Astrocyte of the cerebellum (primary cell): Measurements from ENCODE around the gene PMPCA.

Source experiments
- DNase-seq: peaks from one replicate; pipeline ENCODE4 v3.0.0-alpha.2; 2011; ENCODE audit warnings: low read depth
- H3K4me3 ChIP-seq: 2 replicates; pipeline ENCODE4 v1.5.1; 2011; ENCODE audit warnings: mild to moderate bottlenecking, low read depth, low read length, moderate library complexity
- in situ Hi-C: cut with HindIII; loops from 2 replicates; pipeline ENCODE4 v1.10.0; 2017; ENCODE audit warnings: low sequenced_read_pairs
- TF ChIP-seq, protein P1 (sequence below): IDR thresholded peaks from 2 replicates; pipeline ENCODE4 v1.5.1; 2012; ENCODE audit warnings: low read length, low read depth, moderate library complexity, mild to moderate bottlenecking; ENCODE audit errors: missing control alignments

The PMPCA gene

GRCh38 chr9:136429683-136430491 lies 19.4 kb downstream of the PMPCA start:
- no peak for DNase-seq
- in situ Hi-C loops = no loop called here
- H3K4me3 ChIP-seq = no peak overlapping the region
- TF ChIP-seq, protein P1, sequence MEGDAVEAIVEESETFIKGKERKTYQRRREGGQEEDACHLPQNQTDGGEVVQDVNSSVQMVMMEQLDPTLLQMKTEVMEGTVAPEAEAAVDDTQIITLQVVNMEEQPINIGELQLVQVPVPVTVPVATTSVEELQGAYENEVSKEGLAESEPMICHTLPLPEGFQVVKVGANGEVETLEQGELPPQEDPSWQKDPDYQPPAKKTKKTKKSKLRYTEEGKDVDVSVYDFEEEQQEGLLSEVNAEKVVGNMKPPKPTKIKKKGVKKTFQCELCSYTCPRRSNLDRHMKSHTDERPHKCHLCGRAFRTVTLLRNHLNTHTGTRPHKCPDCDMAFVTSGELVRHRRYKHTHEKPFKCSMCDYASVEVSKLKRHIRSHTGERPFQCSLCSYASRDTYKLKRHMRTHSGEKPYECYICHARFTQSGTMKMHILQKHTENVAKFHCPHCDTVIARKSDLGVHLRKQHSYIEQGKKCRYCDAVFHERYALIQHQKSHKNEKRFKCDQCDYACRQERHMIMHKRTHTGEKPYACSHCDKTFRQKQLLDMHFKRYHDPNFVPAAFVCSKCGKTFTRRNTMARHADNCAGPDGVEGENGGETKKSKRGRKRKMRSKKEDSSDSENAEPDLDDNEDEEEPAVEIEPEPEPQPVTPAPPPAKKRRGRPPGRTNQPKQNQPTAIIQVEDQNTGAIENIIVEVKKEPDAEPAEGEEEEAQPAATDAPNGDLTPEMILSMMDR = no peak

DNA sequence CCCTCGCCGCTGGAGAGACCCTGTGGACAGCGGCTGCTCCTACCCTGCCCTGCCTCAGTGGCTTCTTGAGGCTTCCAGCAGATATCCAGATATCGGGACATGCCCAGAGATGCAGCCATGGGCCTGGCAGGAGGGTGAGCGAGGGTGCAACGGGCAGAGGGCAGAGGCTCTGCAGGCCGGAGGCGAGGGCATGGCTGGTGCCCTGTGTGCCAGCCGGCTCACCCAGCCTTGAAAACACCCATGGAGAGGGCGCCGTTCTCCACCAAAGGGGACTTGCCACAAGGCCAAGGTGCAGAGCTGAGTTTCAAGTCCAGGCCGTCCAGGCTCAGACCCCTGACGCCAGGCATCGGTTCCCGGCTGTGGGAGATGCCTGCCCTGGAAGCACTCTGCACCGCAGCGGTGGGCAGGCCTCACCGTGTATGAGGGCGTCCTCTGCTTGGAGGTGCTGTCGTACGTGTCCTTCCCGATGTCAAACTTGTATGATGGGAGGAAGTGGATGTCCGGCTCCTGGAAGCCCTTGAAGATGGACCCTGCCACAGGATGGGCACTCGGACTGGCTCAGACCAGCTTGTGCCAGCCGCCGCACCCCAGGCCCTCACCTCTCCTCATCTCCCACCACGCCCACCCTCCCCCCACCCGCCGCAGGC lies 20.3 kb downstream of the PMPCA start:
- H3K4me3 ChIP-seq = no peak overlapping the region
- DNase-seq = no peak
- TF ChIP-seq, protein P1 = no peak
- in situ Hi-C loops = no loop called here

GRCh38 chr9:136431782-136432350 lies 21.4 kb downstream of the PMPCA start:
- no peak for DNase-seq
- no peak overlapping the region for H3K4me3 ChIP-seq
- in situ Hi-C loops = no loop called here
- TF ChIP-seq, protein P1 = no peak

- no peak for DNase-seq
- TF ChIP-seq, protein P1 = no peak
- no peak overlapping the region for H3K4me3 ChIP-seq
- in situ Hi-C loops = no loop called here
Observed at GRCh38 chr9:136432591-136432990, 22.1 kb downstream of the PMPCA start.

DNA sequence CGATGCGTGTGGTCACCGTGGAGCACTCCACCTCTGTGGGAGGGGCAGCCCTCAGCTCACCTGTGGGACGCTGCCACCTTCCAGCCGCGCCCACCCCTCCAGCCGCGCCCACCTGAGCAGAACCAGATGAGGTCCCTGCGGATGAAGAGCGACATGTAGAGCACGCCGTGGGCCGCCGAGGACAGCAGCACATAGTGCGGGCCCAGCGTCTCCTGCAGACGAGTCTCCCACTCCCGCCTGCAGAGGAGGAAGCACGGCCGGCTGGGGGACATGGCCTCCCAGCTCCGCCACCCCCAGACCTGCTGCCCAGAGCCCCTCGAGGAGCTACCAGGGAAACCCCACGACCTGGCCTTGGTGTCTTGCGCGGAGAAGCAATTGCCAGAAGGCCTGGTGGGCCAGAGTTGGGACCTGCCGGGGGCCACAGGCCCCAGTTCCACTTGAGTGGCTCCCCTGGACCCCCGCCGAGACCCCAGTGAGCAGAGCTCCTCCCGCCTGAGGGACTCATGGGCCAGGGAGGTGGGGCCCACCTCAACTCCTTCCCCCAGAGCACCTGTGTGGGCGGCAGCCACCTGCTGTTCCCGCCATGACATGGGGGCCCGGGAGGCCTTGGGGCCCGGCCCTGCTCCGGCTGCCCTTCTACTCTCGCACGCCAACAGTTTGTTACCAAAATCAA lies 22.7 kb downstream of the PMPCA start:
- no peak for DNase-seq
- no peak overlapping the region for H3K4me3 ChIP-seq
- TF ChIP-seq, protein P1 = no peak
- in situ Hi-C loops = no loop called here

DNA sequence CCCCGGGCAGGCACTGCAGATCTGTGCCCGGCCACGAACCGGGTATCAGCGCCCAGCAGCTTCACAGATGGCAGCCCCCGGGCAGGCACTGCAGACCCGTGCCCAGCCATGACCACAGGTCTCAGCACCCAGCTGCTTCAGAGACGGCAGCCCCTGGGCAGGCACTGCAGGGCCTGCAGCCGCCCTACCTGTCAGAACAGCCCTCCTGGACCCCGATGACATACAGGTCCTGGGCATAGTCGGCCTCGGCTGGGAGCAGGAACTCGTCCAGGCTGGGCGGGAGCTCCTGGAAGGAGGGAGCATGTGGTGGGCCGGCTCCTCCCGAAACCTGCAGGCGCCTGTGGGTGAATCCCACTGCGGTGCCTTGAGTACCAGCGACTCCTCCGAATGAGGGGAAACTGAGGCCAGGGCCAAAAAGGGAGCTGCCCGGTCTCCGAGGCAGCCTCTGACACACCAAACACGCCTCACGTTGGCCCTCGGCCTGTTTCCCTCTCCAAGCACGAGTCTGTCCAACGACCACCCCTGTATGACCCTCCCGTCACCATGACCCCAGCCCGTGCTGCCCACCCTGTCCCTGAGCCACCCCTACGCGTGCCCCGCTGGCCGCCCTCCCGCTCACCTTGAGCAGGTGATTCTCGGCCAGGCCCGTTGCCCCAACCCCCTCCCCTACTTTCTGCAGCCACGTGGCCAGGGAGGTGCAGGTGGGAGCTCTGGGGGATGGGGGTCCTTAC lies 23.6 kb downstream of the PMPCA start:
- no peak overlapping the region for H3K4me3 ChIP-seq
- no peak for DNase-seq
- TF ChIP-seq, protein P1 = no peak
- in situ Hi-C loops = no loop called here
